GM18870 (cell line): ENCODE data around the gene MARVELD1.

Experiments
- ATAC-seq: cut with Tn5 transposase; IDR thresholded peaks from one replicate; pipeline ENCODE4 v1.9.1; 2021; ENCODE audit warnings: moderate library complexity; ENCODE audit not compliant: unreplicated experiment

Gene MARVELD1

GRCh38 chr10:97752956-97753355, 39.4 kb downstream of the MARVELD1 start:
- ATAC-seq, result no peak

GRCh38 chr10:97754726-97755125, 41.2 kb downstream of the MARVELD1 start:
- ATAC-seq, result no peak

DNA sequence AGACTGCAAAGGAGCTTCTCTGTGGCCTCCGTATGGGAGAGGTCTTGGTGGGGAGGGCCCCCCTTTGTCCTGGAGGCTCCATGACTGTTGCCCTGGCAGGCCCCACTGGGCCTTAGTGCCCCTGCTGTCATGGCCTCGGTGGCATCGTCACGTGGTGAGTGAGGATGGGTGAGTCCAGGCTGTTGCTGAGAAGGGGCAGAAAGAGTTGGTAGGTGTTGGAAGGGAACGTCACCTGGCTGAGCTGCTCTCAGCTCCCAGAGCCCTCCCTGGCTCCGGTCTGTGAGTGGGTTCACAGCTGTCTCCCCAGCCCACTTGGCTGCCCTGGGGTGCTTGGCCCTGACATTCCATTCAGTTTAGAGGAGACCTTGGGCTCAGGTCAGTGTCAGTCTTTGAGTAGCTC, 42.2 kb downstream of the MARVELD1 start:
- ATAC-seq, result no peak

GRCh38 chr10:97757471-97757870, 43.9 kb downstream of the MARVELD1 start:
- ATAC-seq, result no peak

DNA sequence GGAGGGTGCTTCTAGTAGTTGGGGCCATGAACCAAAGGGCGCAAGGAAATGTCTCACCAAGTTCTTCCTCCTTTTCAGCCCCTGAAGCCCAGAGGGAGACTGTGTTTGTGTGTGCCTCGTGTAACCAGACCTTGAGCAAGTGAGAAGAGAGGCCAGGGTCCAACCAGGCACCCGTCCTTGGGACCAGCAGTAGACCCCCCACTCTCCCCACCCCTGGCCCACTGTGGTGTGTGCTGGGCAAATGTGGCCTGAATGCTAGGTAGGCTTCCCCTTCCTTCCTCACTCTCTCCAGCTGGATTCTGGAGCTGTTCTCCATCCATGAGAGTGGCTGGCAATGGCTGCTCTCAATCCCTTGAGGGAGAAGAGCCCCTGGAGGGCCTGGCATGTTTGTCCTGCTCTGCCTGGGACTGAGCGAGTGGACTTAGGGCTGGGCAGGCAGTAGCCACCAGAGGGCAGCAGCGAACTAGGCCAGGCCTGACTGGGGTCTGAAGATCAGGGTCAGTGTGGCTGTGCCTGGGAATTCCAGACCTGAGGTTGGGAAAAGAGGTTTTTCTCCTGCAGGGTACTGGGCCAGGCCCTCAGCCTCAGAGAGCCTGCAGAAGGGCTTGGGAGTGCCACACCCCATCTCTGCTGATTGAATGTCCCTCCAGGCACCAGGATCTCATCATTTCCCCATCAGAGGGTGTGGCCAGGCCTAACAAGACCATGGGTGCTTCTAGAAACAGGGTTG, 45.8 kb downstream of the MARVELD1 start:
- no peak for ATAC-seq

DNA sequence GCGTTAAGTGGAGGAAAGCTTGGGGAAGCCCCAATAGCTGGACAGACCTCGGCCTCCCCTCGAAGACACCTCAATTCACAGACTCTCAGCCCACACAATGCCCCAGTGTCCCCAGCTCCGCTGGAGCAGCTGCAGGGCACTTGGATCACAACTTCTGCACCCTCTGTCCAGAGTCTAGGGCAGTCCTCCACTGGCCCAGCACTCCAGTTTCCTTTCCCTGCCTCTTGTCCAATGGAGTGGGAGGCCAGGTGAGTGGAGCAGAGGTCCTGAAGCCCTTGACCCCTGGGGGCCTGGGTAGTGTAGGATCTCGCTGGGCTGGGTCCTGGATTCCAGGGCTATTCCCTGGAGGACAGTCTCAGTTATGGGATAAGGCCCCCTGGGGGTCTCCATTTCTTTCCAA, 46.4 kb downstream of the MARVELD1 start:
- no peak for ATAC-seq

- ATAC-seq, result no peak
Observed at GRCh38 chr10:97760461-97761257, 47.1 kb downstream of the MARVELD1 start.

DNA sequence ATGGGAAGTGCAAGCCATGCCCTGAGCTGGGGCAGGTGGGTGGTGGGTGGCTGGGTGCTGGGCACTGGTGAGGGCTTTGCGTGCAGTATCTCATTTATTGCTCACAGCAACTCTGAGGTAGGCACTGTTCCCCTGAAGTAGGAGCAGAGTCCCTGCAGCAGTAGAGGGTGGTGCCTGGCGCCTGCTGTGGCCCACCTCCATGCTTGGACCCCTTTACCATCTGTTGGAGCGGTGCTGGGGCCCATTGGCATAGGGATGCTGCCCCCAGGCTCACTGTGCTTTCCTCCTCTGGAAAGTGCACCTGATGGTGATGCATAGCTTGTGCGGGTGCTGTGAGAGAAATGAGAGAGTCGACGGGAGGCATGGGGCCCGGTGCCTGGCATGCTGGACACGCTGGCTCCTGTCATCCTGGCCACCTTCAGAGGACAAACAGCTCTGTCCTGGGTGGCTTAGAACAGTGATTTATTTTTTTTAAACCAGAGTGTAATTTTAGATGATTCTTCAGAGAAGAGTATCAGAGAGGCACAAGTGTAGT, 47.9 kb downstream of the MARVELD1 start:
- no peak for ATAC-seq

DNA sequence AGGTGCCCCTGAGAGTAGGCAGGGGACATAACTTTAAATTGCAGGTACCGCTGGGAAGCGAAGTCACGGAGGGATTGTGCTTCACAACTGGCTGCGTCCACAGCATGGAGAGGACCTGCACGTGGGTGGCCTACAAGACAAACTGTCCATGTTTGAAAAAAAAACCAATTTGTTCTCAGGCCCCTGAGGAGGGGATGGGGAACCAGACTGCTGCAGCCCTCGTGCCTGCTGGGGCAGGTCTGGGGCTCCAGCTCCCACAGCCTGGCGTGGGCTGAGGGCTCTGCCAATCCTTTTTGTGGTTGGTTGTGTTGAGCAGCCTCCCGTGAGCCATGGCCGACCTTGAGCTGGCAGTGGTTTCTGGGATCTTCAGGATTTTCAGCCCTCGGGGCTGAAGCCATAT, 48.5 kb downstream of the MARVELD1 start:
- no peak for ATAC-seq

GRCh38 chr10:97762816-97763215, 49.3 kb downstream of the MARVELD1 start:
- ATAC-seq, result no peak

- no peak for ATAC-seq
Observed at GRCh38 chr10:97763411-97763810, 49.9 kb downstream of the MARVELD1 start.

- ATAC-seq, result no peak
Observed at GRCh38 chr10:97763947-97764346, 50.4 kb downstream of the MARVELD1 start.

- no peak for ATAC-seq
Observed at GRCh38 chr10:97764519-97764931, 51.0 kb downstream of the MARVELD1 start.

DNA sequence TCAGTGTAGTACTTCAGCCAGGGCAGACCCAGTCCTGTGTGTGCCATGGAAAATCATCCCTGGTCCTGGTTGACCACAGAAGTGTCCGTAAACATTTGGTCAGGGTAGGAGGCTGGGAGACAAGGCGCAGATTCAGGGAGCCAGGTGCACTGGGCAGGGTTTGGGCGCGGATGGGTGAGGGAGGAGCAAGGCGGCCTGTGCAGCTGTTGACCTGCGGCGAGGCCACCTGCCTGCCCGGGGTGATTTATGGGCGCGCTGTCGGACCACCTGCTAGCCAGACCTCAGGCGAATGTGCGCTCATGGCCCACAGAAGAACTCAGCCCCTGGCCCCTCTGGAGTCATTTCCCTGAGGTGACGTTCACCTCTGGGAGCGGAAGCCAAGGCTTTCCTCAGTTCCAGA, 51.7 kb downstream of the MARVELD1 start:
- no peak for ATAC-seq

DNA sequence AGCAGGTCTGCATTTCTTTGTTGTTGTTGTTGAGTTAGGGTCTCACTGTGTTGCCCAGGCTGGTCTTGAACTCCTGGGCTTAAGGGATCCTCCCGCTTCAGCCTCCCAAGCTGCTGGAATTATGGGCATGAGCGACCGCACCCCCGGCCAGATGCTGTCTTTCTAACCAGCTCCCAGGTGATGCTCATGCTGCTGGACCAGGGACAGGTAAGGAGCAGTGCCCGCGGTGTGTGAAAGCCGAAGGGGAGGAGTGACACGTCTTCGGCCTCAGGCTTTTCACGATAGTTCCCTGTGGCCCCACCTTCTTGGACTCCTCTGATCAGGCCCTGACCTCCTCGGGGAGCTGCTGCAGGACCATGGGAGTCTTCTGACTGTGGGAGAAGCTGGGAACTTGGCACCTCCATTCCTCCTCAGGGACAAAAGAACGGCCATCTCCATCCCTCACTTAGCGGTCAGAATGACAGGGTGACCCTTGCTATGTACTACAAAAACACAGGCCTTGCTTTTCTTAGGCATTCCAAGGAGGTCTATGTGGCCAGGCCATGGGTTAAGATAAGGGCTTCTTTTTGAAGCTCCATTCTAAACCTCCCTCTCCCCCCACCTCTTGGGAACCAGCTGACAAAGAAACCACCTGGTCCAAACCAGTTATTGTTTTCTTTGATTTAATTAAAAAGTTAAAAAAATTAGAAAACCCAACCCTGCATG, 52.7 kb downstream of the MARVELD1 start:
- no peak for ATAC-seq

DNA sequence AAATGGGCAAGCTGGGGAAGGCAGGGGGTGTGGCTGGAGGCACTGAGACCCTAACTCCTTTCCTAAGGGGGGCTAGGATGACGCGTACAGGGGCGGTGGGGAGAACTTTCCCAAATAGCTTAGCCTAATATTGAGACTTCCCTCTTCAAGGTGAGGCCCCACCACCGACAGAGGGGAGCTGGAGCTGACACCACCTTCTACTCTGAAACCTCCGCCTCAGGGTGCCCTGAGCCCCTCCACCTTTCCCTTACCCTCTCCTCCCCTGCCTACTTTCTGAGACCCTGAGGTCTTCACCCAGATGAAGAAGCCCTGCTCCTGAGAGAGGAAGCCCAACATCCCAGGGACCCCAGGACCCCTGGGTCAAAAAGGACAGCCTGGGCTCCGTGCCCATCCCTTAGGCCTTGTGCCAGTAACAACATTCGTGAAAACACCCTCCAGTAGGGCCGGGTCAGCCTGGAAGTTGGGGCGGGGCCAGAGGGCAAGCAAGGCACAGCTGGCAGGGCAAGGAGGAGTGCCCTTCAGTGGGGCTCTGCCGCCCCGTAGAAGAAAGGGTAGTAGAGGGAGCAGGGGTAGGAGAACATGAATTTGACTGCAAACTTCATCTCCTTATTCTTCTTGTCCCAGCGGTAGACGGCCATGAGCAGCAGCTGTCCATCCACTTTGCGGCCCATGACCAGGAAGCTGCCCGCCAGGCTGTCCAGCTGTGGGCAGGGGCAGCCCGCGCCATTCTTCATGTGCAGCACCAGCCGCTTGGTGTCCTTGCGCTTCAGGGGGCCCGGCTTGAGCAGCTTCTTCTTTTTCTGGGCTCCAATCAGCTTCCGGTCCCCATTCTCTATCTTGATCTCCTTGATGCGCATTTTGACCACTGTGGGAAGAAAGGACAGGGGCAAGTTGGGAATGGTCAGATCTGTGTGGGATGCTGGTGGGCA, 53.7 kb downstream of the MARVELD1 start:
- no peak for ATAC-seq
